A549 (cell line): ENCODE data around the gene CSMD2. TPM values are rescaled to one million over a fixed set of nuclear protein-coding genes. Genes with fewer than 3 reads are reported as not detected.

Source experiments
- ATAC-seq, 2 experiments: fragments of 200-7000 bp in 1 of 2; fragments of >200 bp in 1 of 2; cut with Nextera tagmentation in 1 of 2; cut with Tn5 transposase in 1 of 2; 3 replicates each; pipeline versions ENCODE4 v1.8.0 to v1.9.1; 2018 to 2020; ENCODE audit warnings: mild to moderate bottlenecking in 1 of 2, moderate library complexity in 1 of 2
- CTCF ChIA-PET: fragments of 300-600 bp; sonication (Branson Sonifier 250); formaldehyde crosslinking; extraction: SDS; loops from one replicate; lab custom pipeline; 2021; ENCODE audit warnings: antibody characterized with exemption, inconsistent platforms; lab: Yijun Ruan, JAX
- POLR2A ChIA-PET: fragments of 350-600 bp; formaldehyde crosslinking; extraction: SDS; loops from one replicate; lab custom pipeline; 2021; ENCODE audit warnings: antibody characterized with exemption, inconsistent platforms; lab: Yijun Ruan, JAX
- DNase-seq, 2 experiments: peaks; one replicate each; pipeline versions ENCODE4 v3.0.0 to v3.0.0-alpha.2; 2011 to 2016; ENCODE audit warnings: low read depth in 1 of 2, low spot score in 1 of 2
- FAIRE-seq: peaks from 2 replicates; lab custom pipeline; 2011; peaks lifted over from hg19 to GRCh38; lab: Jason Lieb, UNC
- H3K27ac ChIP-seq, 2 experiments: fragments of >200 bp; sonication (Bioruptor Twin); formaldehyde crosslinking; 3 replicates each; pipeline ENCODE4 v1.5.1; 2016 to 2017
- H3K4me1 ChIP-seq: fragments of >200 bp; sonication (Bioruptor Twin); formaldehyde crosslinking; 3 replicates; pipeline ENCODE4 v1.6.1; 2016
- H3K4me2 ChIP-seq: fragments of >200 bp; sonication (Bioruptor Twin); formaldehyde crosslinking; 3 replicates; pipeline ENCODE4 v1.6.1; 2016
- H3K4me3 ChIP-seq: fragments of >200 bp; sonication (Bioruptor Twin); formaldehyde crosslinking; 3 replicates; pipeline ENCODE4 v1.5.1; 2016
- H3K9me3 ChIP-seq: fragments of >200 bp; sonication (Bioruptor Twin); formaldehyde crosslinking; 3 replicates; pipeline ENCODE4 v1.6.1; 2016
- E2F6 ChIP-seq: IDR thresholded peaks from 2 replicates; pipeline ENCODE4 v1.6.1; 2012; ENCODE audit warnings: low read depth, borderline replicate concordance
- EHF ChIP-seq: fragments of 250-450 bp; sonication (Bioruptor Pico); IDR thresholded peaks from 2 replicates; pipeline ENCODE4 v1.5.0; 2020; ENCODE audit warnings: mild to moderate bottlenecking
- EHMT2 ChIP-seq: fragments of 200-600 bp; sonication (generic); IDR thresholded peaks from 2 replicates; pipeline ENCODE4 v1.6.1; 2016; ENCODE audit warnings: antibody characterized with exemption, low read depth, mild to moderate bottlenecking, moderate library complexity
- FOSB ChIP-seq: fragments of 250-450 bp; sonication (Bioruptor Pico); IDR thresholded peaks from 2 replicates; pipeline ENCODE4 v1.5.0; 2020; ENCODE audit warnings: mild to moderate bottlenecking, moderate library complexity
- FOXS1 ChIP-seq: fragments of 250-450 bp; sonication (Bioruptor Pico); IDR thresholded peaks from 2 replicates; pipeline ENCODE4 v1.5.0; 2020; ENCODE audit warnings: mild to moderate bottlenecking, moderate library complexity
- GATA3 ChIP-seq: IDR thresholded peaks from 2 replicates; pipeline ENCODE4 v1.6.1; 2012; ENCODE audit warnings: borderline replicate concordance
- HEYL ChIP-seq: fragments of 250-450 bp; sonication (Bioruptor Pico); IDR thresholded peaks from 2 replicates; pipeline ENCODE4 v1.8.0; 2021; ENCODE audit warnings: mild to moderate bottlenecking, moderate library complexity
- HOXA7 ChIP-seq: fragments of 250-450 bp; sonication (Bioruptor Pico); IDR thresholded peaks from 2 replicates; pipeline ENCODE4 v1.5.0; 2020; ENCODE audit warnings: mild to moderate bottlenecking, moderate library complexity
- HOXB13 ChIP-seq: fragments of 250-450 bp; sonication (Bioruptor Pico); IDR thresholded peaks from 2 replicates; pipeline ENCODE4 v1.5.0; 2020; ENCODE audit warnings: low read depth, mild to moderate bottlenecking, moderate library complexity
- MAFK ChIP-seq: fragments of 450-650 bp; IDR thresholded peaks from 2 replicates; pipeline ENCODE4 v1.6.1; 2014; ENCODE audit not compliant: partially characterized antibody
- MAX ChIP-seq: IDR thresholded peaks from 2 replicates; pipeline ENCODE4 v1.6.1; 2012
- NFE2L2 ChIP-seq: fragments of 150-350 bp; conservative IDR thresholded peaks from 2 replicates; pipeline ENCODE4 v1.6.1; 2014; ENCODE audit warnings: low read length
- NPAS2 ChIP-seq: fragments of 250-450 bp; sonication (Bioruptor Pico); IDR thresholded peaks from 2 replicates; pipeline ENCODE4 v1.8.0; 2022; ENCODE audit warnings: mild to moderate bottlenecking, moderate library complexity, borderline replicate concordance
- PHF8 ChIP-seq: fragments of 200-600 bp; sonication (generic); IDR thresholded peaks from 2 replicates; pipeline ENCODE4 v1.6.1; 2016; ENCODE audit warnings: low read depth, mild to moderate bottlenecking, antibody characterized with exemption, moderate library complexity, borderline replicate concordance
- POLR2A ChIP-seq: IDR thresholded peaks from 2 replicates; pipeline ENCODE4 v1.6.1; 2012; ENCODE audit warnings: mild to moderate bottlenecking, low read length
- POLR2AphosphoS2 ChIP-seq: conservative IDR thresholded peaks from 2 replicates; pipeline ENCODE4 v1.6.1; 2012; ENCODE audit warnings: low read length, improper control_type of control experiment, inconsistent platforms
- RAD21 ChIP-seq, 2 experiments: fragments of >200 bp in 1 of 2; sonication (Bioruptor Twin) in 1 of 2; formaldehyde crosslinking in 1 of 2; IDR thresholded peaks in 1 of 2; conservative IDR thresholded peaks in 1 of 2; 2 replicates in 1 of 2; 3 replicates in 1 of 2; pipeline ENCODE4 v1.6.1; 2012 to 2018; ENCODE audit warnings: inconsistent platforms in 1 of 2
- RFX5 ChIP-seq: fragments of 450-650 bp; IDR thresholded peaks from 2 replicates; pipeline ENCODE4 v1.7.1; 2014; ENCODE audit warnings: antibody characterized with exemption, mild to moderate bottlenecking, moderate library complexity
- RNF2 ChIP-seq: fragments of 200-600 bp; sonication (generic); IDR thresholded peaks from 2 replicates; pipeline ENCODE4 v1.6.1; 2016; ENCODE audit warnings: low read depth, mild to moderate bottlenecking, antibody characterized with exemption, moderate library complexity, borderline replicate concordance
- SREBF2 ChIP-seq: fragments of 450-650 bp; IDR thresholded peaks from 2 replicates; pipeline ENCODE4 v1.6.1; 2014; ENCODE audit warnings: mild to moderate bottlenecking, moderate library complexity
- TFCP2L1 ChIP-seq: fragments of 250-450 bp; sonication (Bioruptor Pico); IDR thresholded peaks from 2 replicates; pipeline ENCODE4 v1.5.0; 2021; ENCODE audit warnings: mild to moderate bottlenecking
- TP53 ChIP-seq: fragments of 250-450 bp; sonication (Bioruptor Pico); IDR thresholded peaks from 2 replicates; pipeline ENCODE4 v1.5.0; 2021; ENCODE audit warnings: mild to moderate bottlenecking, moderate library complexity
- ZC3H11A ChIP-seq: fragments of 450-650 bp; IDR thresholded peaks from 2 replicates; pipeline ENCODE4 v1.6.1; 2014; ENCODE audit warnings: antibody characterized with exemption, mild to moderate bottlenecking
- WGBS: methylation state at CpG from one replicate; pipeline ENCODE4 v1.1.6; 2017; ENCODE audit errors: missing lambda C conversion rate; 5-methylcytosine and 5-hydroxymethylcytosine counted together
- polyA plus RNA-seq, 4 experiments: library from polyadenylated mRNA; depleted of rRNA in 3 of 4; stranded (reverse); fragments of >200 nt; fragmentation: RNase III in 1 of 4; extraction: RNeasy Plus Mini Kit Qiagen cat#74134 plus additional on column Dnase treatment in 1 of 4; gene quantifications; 2 replicates in 3 of 4; 3 replicates in 1 of 4; pipeline ENCODE4 v1.2.3, GENCODE V29; 2011 to 2017
- TF ChIP-seq, protein P1 (sequence below): fragments of >200 bp; sonication (Bioruptor Twin); formaldehyde crosslinking; IDR thresholded peaks from 2 replicates; pipeline ENCODE4 v1.6.1; 2016
- TF ChIP-seq, protein P2 (sequence below): fragments of 450-650 bp; IDR thresholded peaks from 2 replicates; pipeline ENCODE4 v1.6.1; 2014; ENCODE audit warnings: antibody characterized with exemption

Gene CSMD2
- polyA plus RNA-seq, 2 of the 4 experiments (the other 2 are of a cell fraction): not detected

GRCh38 chr1:34144766-34145165 lies 20.3 kb downstream of the CSMD2 start:
- no peak for ATAC-seq
- FAIRE-seq: no peak
- Histone ChIP-seq H3K4me1 (no peaks in the 10 kb centered on the region), H3K4me2 (no peak overlapping the region), H3K4me3 (no peak overlapping the region), H3K27ac (no peak overlapping the region), H3K9me3 (no peaks in the 10 kb centered on the region)
- ChIA-PET POLR2A (no interaction called here), CTCF (no interaction called here)
- no peak for DNase-seq
- TF ChIP-seq NFE2L2: no peak
- TF ChIP-seq, protein P1, sequence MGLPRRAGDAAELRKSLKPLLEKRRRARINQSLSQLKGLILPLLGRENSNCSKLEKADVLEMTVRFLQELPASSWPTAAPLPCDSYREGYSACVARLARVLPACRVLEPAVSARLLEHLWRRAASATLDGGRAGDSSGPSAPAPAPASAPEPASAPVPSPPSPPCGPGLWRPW: no peak
- 13% methylated on average over 4 of the region's 6 CpGs for WGBS

GRCh38 chr1:34143975-34144374 lies 21.1 kb downstream of the CSMD2 start:
- no peak for FAIRE-seq
- ATAC-seq: no peak
- Histone ChIP-seq H3K4me2 (no peak overlapping the region), H3K27ac (no peak overlapping the region), H3K9me3 (no peaks in the 10 kb centered on the region), H3K4me1 (no peaks in the 10 kb centered on the region), H3K4me3 (no peak overlapping the region)
- TF ChIP-seq E2F6: no peak
- no peak for DNase-seq
- POLR2A ChIA-PET: no interaction called here
- 0% methylated on average over 2 of the region's 2 CpGs for WGBS
- CTCF ChIA-PET: no interaction called here

DNA sequence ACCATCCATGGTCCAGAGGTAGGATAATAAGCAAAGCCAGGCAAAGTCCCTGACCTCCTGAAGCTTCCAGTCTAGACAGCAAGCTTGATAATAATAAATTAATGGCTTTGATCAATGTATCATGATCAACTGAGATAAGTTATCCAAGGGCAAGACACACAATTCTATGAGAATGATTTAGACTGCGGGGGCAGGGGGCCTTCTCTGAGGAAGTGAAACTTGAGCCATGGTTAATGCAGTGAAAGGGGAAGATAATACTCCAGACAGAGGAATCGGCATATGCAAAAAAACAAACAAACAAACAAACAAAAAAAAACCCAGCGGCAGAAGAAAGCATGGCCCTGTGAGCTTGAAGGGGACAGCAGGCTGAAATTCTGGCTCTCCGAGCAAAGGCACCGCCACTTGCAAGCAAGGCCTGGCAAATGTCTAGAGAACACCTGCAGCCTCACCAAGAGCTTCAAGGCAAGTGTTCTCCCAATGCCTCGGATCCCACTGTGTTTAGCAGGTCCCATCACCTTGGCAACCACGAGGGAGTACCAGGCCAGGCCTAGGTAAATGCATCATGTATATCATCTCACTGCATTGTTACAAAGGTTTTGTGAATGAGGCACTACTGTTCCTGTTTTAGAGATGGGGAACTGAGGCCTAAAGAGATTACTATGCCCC lies 24.9 kb downstream of the CSMD2 start:
- Histone ChIP-seq H3K4me2 (no peak overlapping the region), H3K4me1 (no peaks in the 10 kb centered on the region)
- ChIA-PET POLR2A (no interaction called here), CTCF (no interaction called here)
- DNase-seq (no peak), ATAC-seq (no peak)
- TF ChIP-seq FOSB (CRISPR knock-in tag) (no peak), RNF2 (no peak), MAX (no peak), TP53 (CRISPR knock-in tag) (no peak)
- TF ChIP-seq, all 56 proteins: peak for 0
- Histone ChIP-seq H3K9me3 (no peaks in the 10 kb centered on the region), H3K27ac (no peak overlapping the region), H3K4me3 (no peak overlapping the region)
- FAIRE-seq: no peak
- 14% methylated on average over 7 of the region's 7 CpGs for WGBS

DNA sequence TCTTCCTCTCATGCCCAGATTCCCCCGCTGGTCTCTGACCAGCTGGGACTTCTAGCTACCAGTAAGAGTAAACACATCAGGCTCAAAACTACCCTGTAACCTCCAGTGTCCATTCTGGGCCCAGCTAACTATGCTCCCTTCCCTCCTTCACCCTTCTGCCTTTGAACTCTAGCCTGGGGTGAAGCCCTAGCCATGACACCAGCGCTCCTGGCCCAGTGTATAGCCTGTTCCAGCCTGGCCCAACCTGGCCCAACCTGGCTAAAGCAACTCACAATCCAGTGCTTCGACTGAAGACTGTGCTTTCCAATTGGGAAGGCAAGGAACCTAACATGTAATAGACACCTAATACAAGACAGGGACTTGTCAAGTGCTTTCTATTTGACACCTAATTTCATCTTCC lies 27.6 kb downstream of the CSMD2 start:
- ATAC-seq: no peak
- Histone ChIP-seq H3K27ac (no peak overlapping the region), H3K4me1 (no peaks in the 10 kb centered on the region), H3K9me3 (no peaks in the 10 kb centered on the region), H3K4me3 (no peak overlapping the region), H3K4me2 (no peak overlapping the region)
- DNase-seq: no peak
- 5% methylated on average over 3 of the region's 3 CpGs for WGBS
- TF ChIP-seq MAFK (no peak), GATA3 (no peak), HOXB13 (no peak), FOXS1 (CRISPR knock-in tag) (no peak), HEYL (CRISPR knock-in tag) (no peak), EHMT2 (no peak), TFCP2L1 (no peak), HOXA7 (CRISPR knock-in tag) (no peak), POLR2A (no peak), POLR2AphosphoS2 (no peak), RFX5 (no peak), ZC3H11A (no peak), PHF8 (no peak), NPAS2 (CRISPR knock-in tag) (no peak), EHF (CRISPR knock-in tag) (no peak), RAD21 (conservative IDR thresholded peaks at IDR 0.05 in 1 of 2, IDR thresholded peaks at IDR 0.05 in 1 of 2) (no peak), SREBF2 (no peak)
- TF ChIP-seq, protein P2, sequence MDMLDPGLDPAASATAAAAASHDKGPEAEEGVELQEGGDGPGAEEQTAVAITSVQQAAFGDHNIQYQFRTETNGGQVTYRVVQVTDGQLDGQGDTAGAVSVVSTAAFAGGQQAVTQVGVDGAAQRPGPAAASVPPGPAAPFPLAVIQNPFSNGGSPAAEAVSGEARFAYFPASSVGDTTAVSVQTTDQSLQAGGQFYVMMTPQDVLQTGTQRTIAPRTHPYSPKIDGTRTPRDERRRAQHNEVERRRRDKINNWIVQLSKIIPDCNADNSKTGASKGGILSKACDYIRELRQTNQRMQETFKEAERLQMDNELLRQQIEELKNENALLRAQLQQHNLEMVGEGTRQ: no peak
- ChIA-PET POLR2A (no interaction called here), CTCF (interaction anchor here (1.8 kb wide), 1 partner anchor 24 kb away, joined by 6 read pairs; no protein-coding TSS in a partner anchor)
- FAIRE-seq: no peak
